HG02763 (cell line): Measurements from ENCODE around the gene PRPH.
"Not testable (repeated sequence)": the region's sequence is repeated elsewhere in the genome, so short reads cannot be mapped to it uniquely, and the experiment has no call there.

Source experiments
- ATAC-seq: cut with Tn5 transposase; IDR thresholded peaks from one replicate; pipeline ENCODE4 v1.9.1; 2021; ENCODE audit warnings: mild to moderate bottlenecking, moderate library complexity; ENCODE audit not compliant: unreplicated experiment

PRPH gene

GRCh38 chr12:49332441-49332861 lies 37.5 kb downstream of the PRPH start:
- no peak for ATAC-seq

- ATAC-seq, result no peak
These were observed 38.0 kb downstream of the PRPH start for GRCh38 chr12:49332891-49333371.

GRCh38 chr12:49333778-49334177 lies 38.8 kb downstream of the PRPH start:
- ATAC-seq, result not testable (repeated sequence)

DNA sequence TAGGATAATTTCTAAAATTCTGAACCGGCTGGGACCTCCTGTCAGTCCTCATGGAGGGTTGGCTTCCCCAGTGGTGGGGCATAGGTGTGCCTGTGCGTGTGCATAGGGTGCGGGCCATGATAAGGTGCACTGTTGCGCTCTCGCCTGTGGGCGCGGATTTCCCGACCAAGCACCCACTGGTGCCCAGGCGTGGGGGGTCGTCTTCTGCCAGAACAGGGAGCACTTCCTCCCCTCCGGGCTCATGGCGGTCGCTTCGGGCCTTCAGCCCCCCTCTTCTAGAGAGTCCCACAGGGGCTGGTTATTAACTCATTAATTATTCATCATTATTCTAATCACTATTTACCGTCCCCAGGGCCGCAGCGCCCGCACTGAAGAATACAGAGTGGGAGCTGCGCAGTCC lies 39.3 kb downstream of the PRPH start:
- ATAC-seq, result no peak

GRCh38 chr12:49334681-49335080 lies 39.7 kb downstream of the PRPH start:
- no peak for ATAC-seq

DNA sequence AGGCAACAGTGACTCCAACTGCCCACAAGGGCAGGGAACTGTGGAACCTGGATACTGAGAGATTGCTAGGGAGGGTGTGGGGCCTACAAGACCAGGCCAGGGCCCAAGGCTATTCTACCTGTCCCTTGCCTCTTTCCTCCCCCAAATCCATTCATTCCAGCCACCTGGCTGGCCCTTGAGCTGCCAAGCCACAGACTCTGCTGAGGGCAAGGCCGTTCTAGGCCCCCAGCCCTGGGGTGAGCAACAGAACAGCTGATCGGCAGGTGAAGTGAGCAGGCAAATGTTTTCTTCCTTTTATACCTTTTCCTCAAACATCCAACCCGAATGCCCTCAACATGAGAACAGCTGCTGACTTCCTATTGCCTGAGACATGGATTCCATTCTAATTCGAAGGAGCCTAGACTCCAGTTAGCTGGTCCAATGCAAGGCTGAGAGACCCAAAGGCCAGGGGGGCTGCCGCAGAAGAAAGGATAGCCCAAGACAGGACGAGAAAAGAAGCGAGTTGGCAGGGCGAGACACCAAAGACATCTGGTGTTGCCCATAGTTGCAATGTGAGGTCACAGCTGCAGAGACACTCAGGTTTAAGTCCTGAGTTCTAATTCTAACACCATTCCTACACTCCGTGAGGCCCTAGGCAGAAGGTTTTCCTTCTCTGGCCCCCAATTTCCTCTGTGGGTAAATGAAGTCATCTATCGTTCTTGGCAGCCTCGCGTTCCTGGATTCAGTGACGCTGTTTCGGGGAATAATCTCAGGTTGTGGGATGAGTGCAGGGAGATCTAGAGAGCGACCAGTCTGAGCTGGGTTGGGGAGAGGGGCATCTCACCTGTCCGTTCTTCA lies 40.4 kb downstream of the PRPH start:
- ATAC-seq, result no peak

DNA sequence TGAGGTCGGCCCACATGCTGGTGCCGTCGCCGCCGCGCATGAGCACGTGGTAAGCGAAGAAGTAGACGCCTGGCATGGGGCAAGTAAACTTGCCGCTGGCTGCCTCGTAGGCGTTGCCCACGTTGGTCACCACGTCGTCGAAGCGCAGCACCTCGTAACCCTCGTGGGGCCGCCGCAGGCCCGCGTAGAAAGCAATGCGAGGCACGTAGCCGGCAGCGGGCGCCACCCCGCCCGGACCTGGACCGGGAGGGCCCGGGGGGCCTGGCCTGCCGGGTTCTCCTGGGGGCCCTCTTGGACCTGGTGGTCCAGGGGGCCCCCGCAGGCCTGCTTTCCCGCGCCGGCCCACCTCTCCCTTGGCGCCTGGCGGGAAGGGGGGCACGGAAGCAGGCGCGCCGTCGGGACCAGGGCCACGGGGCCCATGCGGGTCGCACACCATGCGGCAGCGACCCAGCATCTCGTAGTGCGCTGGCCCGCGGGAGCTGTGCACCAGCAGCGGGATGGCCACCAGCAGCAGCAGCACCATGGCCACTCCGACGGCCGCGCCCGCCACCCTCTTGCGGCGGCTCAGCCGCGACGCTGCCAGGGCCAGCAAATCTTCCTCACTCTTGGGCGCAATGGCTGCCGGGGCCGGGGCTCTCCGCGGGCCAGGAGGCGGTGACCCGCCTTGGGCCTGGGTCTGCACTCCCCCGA lies 41.2 kb downstream of the PRPH start:
- no peak for ATAC-seq

GRCh38 chr12:49336645-49337584 lies 42.0 kb downstream of the PRPH start, which contains the start of gene C1QL4:
Gene C1QL4 (minus strand): TSS chr12:49337188. CDS start chr12:49336477, 711 bp downstream.
- no peak for ATAC-seq

DNA sequence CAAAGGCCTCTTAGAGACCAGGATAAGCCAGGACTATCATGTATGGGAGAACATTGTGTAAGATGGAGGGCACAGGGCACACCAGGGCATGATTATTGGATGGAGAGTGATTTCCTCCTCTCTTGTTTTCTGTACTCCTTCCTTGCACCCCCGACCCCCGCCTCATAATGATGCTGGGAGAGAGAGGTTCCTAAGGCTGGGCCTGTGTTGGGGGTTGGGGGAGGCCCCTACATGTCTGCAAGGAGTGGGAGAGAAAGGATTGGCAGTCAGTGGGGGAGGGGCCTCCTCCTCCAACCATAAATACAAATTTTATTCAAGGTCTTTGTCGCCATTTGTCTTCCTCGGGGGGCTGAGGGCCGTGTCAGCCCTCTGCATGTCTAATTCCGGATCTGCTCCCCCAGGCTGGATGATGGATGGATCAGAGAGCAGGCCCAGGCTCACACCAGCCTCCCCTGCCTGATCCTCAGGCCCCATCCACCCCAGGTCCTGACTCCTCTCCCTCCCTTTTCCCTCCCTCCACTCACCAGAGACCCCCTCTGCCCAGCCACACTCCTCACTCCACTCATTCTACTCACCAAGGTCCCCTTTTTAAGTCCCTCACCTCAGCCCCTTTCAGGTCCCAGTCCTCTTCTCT lies 44.0 kb downstream of the PRPH start:
- ATAC-seq, result no peak

- ATAC-seq, result no peak
These were observed 44.5 kb downstream of the PRPH start for GRCh38 chr12:49339464-49339861.

DNA sequence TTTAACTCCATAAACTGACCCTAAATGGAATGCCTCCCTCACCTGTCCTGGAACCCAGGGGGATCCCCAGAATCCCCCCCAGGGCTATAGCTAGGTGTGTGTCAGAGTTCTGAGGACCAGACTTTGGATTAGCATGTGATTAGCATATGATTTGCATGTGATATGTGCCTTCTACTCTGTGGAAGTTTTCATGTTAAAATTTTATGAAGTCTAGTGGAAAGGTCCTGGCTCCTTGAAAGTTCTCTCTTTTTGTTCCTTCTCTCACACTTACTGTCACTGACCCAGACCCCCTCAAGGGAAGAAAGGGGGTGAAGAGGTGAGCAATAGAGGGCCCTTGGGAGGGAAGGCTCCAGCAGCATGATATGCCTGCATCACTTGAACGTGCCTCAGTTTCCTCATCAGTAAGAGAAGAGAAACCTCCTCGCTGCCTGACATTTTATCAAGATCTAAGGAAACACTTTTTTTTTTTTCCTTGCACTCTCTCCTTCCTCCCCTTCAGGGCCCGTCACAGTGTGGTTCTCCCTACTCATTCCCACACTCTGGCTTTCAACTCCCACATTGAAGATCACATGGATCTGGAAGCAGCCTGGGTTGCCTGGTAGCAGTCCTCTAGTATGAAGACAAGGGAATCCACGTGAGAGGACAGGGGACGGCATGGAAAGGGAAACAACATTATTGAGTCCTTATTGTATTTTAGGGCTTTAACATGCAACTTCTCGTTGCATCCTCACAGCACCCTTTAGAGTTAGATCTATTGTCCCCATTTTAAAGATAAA lies 45.3 kb downstream of the PRPH start:
- no peak for ATAC-seq

DNA sequence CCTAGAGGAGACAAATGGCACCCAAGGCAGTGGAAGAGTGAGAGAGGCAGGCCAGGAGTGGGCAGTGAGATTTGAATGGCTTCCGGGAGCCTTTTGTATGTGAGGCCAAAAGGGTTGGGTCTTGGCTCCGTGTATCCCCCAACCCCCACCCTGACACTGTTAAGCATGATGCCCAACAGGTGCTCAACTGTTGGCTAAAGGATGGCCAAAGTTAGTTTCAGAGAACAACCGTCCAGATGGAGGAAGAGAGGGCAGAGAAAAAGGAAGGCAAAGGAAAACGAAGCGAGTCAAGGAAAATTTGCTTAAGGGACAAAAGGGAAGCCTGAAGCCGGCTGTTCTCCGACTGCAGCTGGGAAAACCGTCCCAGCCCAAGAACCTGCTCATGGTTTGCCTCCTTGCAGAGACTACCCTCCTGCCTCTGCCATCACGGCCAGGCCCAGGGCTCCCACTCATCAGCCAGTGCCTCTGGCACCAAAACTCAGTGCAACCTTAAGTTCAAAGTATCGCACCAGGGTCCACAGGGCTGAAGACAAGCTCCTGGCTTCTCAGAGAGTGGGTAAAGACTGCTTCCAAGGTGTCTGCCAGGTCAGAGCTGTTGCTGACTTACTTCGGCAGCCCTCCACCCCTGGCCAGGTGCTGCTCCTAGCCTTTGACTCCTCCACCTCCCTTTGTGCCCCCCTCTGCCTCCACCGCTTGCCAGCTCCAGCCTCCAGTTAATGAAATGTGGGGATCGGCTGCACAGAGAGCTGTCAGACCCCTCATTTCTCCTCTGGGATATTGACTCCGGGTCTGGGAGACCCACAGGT lies 46.2 kb downstream of the PRPH start:
- no peak for ATAC-seq

DNA sequence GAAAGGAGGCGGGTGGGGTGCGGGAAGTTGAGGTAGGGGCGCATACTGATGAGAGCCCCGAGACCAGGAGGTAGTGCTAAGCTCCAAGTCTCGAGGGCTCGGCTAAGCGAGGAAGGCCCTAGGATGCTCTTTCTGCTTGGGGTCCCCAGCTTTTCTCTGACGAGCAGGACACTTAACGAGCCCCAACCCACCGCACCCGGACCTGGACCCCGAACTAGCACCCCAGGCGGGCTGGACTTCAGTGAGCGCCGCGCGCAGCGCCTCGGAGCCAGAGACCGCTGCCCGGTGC lies 46.8 kb downstream of the PRPH start:
- ATAC-seq, result no peak

DNA sequence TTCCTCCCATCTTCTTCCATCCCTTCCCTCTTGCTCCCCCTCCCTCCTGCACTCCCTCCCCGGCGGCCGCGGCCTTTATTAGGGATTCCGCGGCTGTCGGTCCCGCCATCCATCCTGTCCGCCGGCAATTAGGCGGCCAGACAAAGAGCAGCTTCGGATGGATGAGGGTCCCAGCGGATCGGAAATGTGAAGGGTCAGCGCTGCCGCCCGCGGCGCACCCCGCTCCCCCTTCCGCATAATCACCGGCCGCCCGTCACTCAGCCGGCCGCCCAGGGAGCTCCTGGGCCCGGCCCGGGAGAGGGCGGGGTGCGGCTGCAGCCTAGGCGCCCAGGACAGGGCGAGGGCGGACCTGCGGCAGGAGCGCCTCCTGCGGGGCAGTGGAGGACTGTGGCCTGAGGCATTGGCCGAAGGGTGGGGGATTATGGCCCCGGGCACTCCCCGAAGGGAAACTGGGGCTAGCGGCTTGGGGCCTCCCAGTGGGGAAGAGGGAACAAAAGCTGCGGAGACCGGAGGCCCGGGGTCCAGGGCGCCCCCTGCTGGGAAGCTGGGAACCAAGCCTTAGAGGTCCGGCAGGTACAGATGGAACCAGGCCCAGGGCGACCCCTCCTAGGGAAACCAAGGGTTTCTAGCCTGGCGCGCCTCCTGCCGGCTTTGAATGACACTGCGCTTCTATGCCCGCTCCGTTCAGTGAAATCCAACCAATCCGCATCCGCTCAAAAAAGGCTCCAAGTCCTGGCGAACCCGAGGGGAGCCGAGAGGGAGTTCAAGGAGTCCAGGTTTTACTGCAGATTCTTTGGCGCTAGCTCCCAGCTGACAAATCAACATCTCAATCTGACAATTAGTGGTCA lies 47.3 kb downstream of the PRPH start:
- no peak for ATAC-seq

DNA sequence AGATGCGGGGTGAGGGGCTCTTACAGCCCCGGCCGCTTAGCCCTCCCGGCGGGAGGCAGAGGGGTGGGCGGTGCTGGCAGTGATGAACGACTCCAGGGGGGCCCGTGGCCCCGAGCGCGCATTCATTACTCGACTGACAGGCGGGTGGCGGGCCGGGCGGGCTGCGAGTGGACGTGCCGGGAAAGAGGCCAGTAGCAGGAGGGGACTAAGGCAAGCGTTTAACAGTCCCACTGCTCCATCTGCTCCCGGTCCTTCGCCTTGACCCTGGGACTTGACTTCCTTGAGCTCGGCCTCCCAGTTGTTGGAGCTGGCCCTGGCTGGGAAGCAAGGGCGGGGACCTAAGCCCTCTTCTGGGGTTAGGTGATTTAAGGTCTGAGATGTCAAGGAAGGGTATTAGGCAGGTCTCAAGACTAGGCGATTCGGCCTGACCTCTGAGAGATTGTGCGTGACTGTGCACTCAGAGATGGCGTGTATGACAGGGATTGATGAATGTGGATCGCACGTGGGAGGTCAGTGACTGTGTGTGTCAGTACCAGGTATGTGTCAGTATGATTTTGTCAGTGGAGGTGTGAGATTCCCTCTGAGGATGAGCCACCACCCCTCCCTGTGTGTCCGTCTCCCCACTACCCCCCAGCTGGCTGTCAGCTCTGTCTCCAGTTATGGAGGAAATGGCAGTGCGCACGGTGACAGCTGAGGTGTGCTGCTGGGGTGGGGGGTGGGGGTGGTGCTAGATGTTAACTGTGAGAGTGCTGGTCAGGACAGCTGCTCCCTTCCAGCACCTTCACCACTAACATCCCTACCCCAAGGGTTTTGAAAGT lies 48.2 kb downstream of the PRPH start:
- no peak for ATAC-seq

GRCh38 chr12:49344486-49345050 lies 49.6 kb downstream of the PRPH start:
- ATAC-seq, result no peak
